ENCODE measurements around the gene SEMA6C.
A peak's percentile ranks its signal among the peaks of the same experiment; 100 is the strongest.

The SEMA6C gene

GRCh38 chr1:151144474-151145303 is 1.7 kb downstream of the SEMA6C start:
- Histone ChIP-seq H3K4me1 (ENCODE audit: control insufficient read depth in 2 of 2, insufficient read depth in 1 of 2, low read depth in 1 of 2, low read length in 2 of 2) (peaks cover 29 to 33% of the 10 kb centered on the region in 2 donors), H3K36me3 (replicated peaks in 1 of 2; ENCODE audit: control insufficient read depth in 2 of 2, insufficient read depth in 2 of 2, low read length in 2 of 2) (peaks cover 7 to 22% of the 10 kb centered on the region in 2 donors), H2AK5ac (ENCODE audit: low read depth, low read length) (peak overlapping the region; percentile 65), H3K9ac (ENCODE audit: low read depth, low read length, poor library complexity) (no peak overlapping the region), H3K4ac (ENCODE audit: low read length) (no peak overlapping the region), H3K18ac (ENCODE audit: low read length) (peak overlapping the region; percentile 5), H2BK5ac (ENCODE audit: low read length) (no peak overlapping the region), H3K27ac (replicated peaks; ENCODE audit: low read length) (no peak overlapping the region), H3K23ac (ENCODE audit: low read depth, low read length, poor library complexity) (no peak overlapping the region), H2BK12ac (ENCODE audit: low read length) (no peak overlapping the region), H4K8ac (ENCODE audit: low read depth, low read length) (no peak overlapping the region), H3K14ac (ENCODE audit: low read length) (no peak overlapping the region), H2AFZ (ENCODE audit: low read length) (peak overlapping the region; percentile 97), H2BK120ac (ENCODE audit: low read depth, low read length) (no peak overlapping the region), H3K4me3 (ENCODE audit: low read length in 2 of 2) (peak overlapping the region; percentile 89 to 99), H3K4me2 (ENCODE audit: insufficient read depth, low read length, poor library complexity, severe bottlenecking) (peak overlapping the region; percentile 90), H3K27me3 (ENCODE audit: control insufficient read depth in 3 of 3, insufficient read depth in 3 of 3, low read depth in 1 of 3, low read length in 3 of 3) (peaks cover 0 to 4% (median 0%) of the 10 kb centered on the region in 3 experiments), H3K79me1 (ENCODE audit: low read depth, low read length) (no peaks in the 10 kb centered on the region), H4K91ac (ENCODE audit: low read depth, low read length, poor library complexity) (no peak overlapping the region), H2BK15ac (ENCODE audit: low read length) (no peak overlapping the region), H3K9me3 (replicated peaks in 1 of 2; ENCODE audit: control insufficient read depth in 2 of 2, insufficient read depth in 1 of 2, low read depth in 1 of 2, low read length in 2 of 2) (no peaks in the 10 kb centered on the region)
- no peak for DNase-seq (ENCODE audit: low spot score)
- no CpG with 5 or more reads among the region's 7 CpGs for WGBS, 2 donors (ENCODE audit: extremely low coverage in 2 of 2, insufficient read length in 2 of 2, insufficient replicate concordance in 1 of 2)

- no peak overlapping the region for H3K14ac ChIP-seq (ENCODE audit: low read length)
- H3K27ac ChIP-seq (replicated peaks; ENCODE audit: low read length) = no peak overlapping the region
- peak overlapping the region; percentile 78 for H3K18ac ChIP-seq (ENCODE audit: low read length)
- H3K79me1 ChIP-seq (ENCODE audit: low read depth, low read length) = no peaks in the 10 kb centered on the region
- peak overlapping the region; percentile 6 for H3K9ac ChIP-seq (ENCODE audit: low read depth, low read length, poor library complexity)
- peak overlapping the region; percentile 32 for H3K4me2 ChIP-seq (ENCODE audit: insufficient read depth, low read length, poor library complexity, severe bottlenecking)
- no peaks in the 10 kb centered on the region for H3K9me3 ChIP-seq (replicated peaks in 1 of 2; ENCODE audit: control insufficient read depth in 2 of 2, insufficient read depth in 1 of 2, low read depth in 1 of 2, low read length in 2 of 2)
- H2BK5ac ChIP-seq (ENCODE audit: low read length) = no peak overlapping the region
- H3K4me3 ChIP-seq (ENCODE audit: low read length in 2 of 2) = no peak overlapping the region
- no peak overlapping the region for H2AFZ ChIP-seq (ENCODE audit: low read length)
- no peak overlapping the region for H2BK120ac ChIP-seq (ENCODE audit: low read depth, low read length)
- no peak overlapping the region for H4K8ac ChIP-seq (ENCODE audit: low read depth, low read length)
- DNase-seq (ENCODE audit: low spot score) = no peak
- H2BK12ac ChIP-seq (ENCODE audit: low read length) = no peak overlapping the region
- peaks cover 8 to 29% of the 10 kb centered on the region in 2 donors for H3K36me3 ChIP-seq (replicated peaks in 1 of 2; ENCODE audit: control insufficient read depth in 2 of 2, insufficient read depth in 2 of 2, low read length in 2 of 2)
- WGBS, 2 donors (ENCODE audit: extremely low coverage in 2 of 2, insufficient read length in 2 of 2, insufficient replicate concordance in 1 of 2) = no CpG with 5 or more reads among the region's 5 CpGs
- H3K4ac ChIP-seq (ENCODE audit: low read length) = no peak overlapping the region
- H4K91ac ChIP-seq (ENCODE audit: low read depth, low read length, poor library complexity) = no peak overlapping the region
- peaks cover 29 to 33% of the 10 kb centered on the region in 2 donors for H3K4me1 ChIP-seq (ENCODE audit: control insufficient read depth in 2 of 2, insufficient read depth in 1 of 2, low read depth in 1 of 2, low read length in 2 of 2)
- H3K27me3 ChIP-seq (ENCODE audit: control insufficient read depth in 3 of 3, insufficient read depth in 3 of 3, low read depth in 1 of 3, low read length in 3 of 3) = peaks cover 0 to 4% (median 0%) of the 10 kb centered on the region in 3 experiments
- no peak overlapping the region for H2BK15ac ChIP-seq (ENCODE audit: low read length)
- peak overlapping the region; percentile 65 for H2AK5ac ChIP-seq (ENCODE audit: low read depth, low read length)
- H3K23ac ChIP-seq (ENCODE audit: low read depth, low read length, poor library complexity) = no peak overlapping the region
Observed at GRCh38 chr1:151143986-151144385, 2.4 kb downstream of the SEMA6C start.

DNA sequence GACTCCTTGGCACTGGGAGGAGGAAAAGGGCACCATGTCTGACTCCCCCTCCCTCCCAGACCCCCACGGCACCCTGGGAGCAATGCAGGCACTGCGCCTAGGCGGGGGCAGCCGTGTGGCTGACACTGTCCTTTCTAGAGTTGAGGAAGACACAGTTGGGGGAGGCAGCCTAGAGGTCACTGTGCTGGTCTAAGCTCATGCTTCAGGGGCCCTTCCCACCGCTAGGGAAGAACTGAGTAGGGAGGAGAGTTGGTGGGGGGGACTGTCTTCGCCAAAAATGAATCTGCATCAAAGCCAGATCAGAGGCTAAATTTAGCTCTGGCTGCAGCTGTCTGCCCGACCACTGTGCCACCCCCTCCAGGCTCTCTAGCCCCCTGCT is 3.4 kb downstream of the SEMA6C start:
- peaks cover 11 to 36% of the 10 kb centered on the region in 2 donors for H3K36me3 ChIP-seq (replicated peaks in 1 of 2; ENCODE audit: control insufficient read depth in 2 of 2, insufficient read depth in 2 of 2, low read length in 2 of 2)
- H3K4me2 ChIP-seq (ENCODE audit: insufficient read depth, low read length, poor library complexity, severe bottlenecking) = no peak overlapping the region
- no peaks in the 10 kb centered on the region for H3K9me3 ChIP-seq (replicated peaks in 1 of 2; ENCODE audit: control insufficient read depth in 2 of 2, insufficient read depth in 1 of 2, low read depth in 1 of 2, low read length in 2 of 2)
- no peak overlapping the region for H4K91ac ChIP-seq (ENCODE audit: low read depth, low read length, poor library complexity)
- no peak overlapping the region for H2AK5ac ChIP-seq (ENCODE audit: low read depth, low read length)
- no peak overlapping the region for H3K4me3 ChIP-seq (ENCODE audit: low read length in 2 of 2)
- peak overlapping the region; percentile 16 for H2BK120ac ChIP-seq (ENCODE audit: low read depth, low read length)
- H3K4me1 ChIP-seq (ENCODE audit: control insufficient read depth in 2 of 2, insufficient read depth in 1 of 2, low read depth in 1 of 2, low read length in 2 of 2) = peaks cover 29 to 33% of the 10 kb centered on the region in 2 donors
- H2BK12ac ChIP-seq (ENCODE audit: low read length) = no peak overlapping the region
- WGBS, 2 donors (ENCODE audit: extremely low coverage in 2 of 2, insufficient read length in 2 of 2, insufficient replicate concordance in 1 of 2) = no CpG with 5 or more reads among the region's 7 CpGs
- no peak overlapping the region for H3K14ac ChIP-seq (ENCODE audit: low read length)
- no peak for DNase-seq (ENCODE audit: low spot score)
- H3K18ac ChIP-seq (ENCODE audit: low read length) = no peak overlapping the region
- no peak overlapping the region for H2BK15ac ChIP-seq (ENCODE audit: low read length)
- no peak overlapping the region for H4K8ac ChIP-seq (ENCODE audit: low read depth, low read length)
- no peak overlapping the region for H3K27ac ChIP-seq (replicated peaks; ENCODE audit: low read length)
- peaks cover 1% of the 10 kb centered on the region for H3K79me1 ChIP-seq (ENCODE audit: low read depth, low read length)
- no peak overlapping the region for H2BK5ac ChIP-seq (ENCODE audit: low read length)
- H3K27me3 ChIP-seq (ENCODE audit: control insufficient read depth in 3 of 3, insufficient read depth in 3 of 3, low read depth in 1 of 3, low read length in 3 of 3) = peaks cover 0 to 4% (median 0%) of the 10 kb centered on the region in 3 experiments
- H3K9ac ChIP-seq (ENCODE audit: low read depth, low read length, poor library complexity) = no peak overlapping the region
- H3K23ac ChIP-seq (ENCODE audit: low read depth, low read length, poor library complexity) = no peak overlapping the region
- H3K4ac ChIP-seq (ENCODE audit: low read length) = no peak overlapping the region
- no peak overlapping the region for H2AFZ ChIP-seq (ENCODE audit: low read length)

GRCh38 chr1:151142411-151143056 is 3.9 kb downstream of the SEMA6C start:
- no peak for DNase-seq (ENCODE audit: low spot score)
- Histone ChIP-seq H3K23ac (ENCODE audit: low read depth, low read length, poor library complexity) (no peak overlapping the region), H4K8ac (ENCODE audit: low read depth, low read length) (no peak overlapping the region), H2AFZ (ENCODE audit: low read length) (no peak overlapping the region), H3K27ac (replicated peaks; ENCODE audit: low read length) (no peak overlapping the region), H3K4me2 (ENCODE audit: insufficient read depth, low read length, poor library complexity, severe bottlenecking) (no peak overlapping the region), H2BK15ac (ENCODE audit: low read length) (no peak overlapping the region), H3K9me3 (replicated peaks in 1 of 2; ENCODE audit: control insufficient read depth in 2 of 2, insufficient read depth in 1 of 2, low read depth in 1 of 2, low read length in 2 of 2) (no peaks in the 10 kb centered on the region), H3K14ac (ENCODE audit: low read length) (no peak overlapping the region), H2AK5ac (ENCODE audit: low read depth, low read length) (no peak overlapping the region), H3K4ac (ENCODE audit: low read length) (no peak overlapping the region), H3K36me3 (replicated peaks in 1 of 2; ENCODE audit: control insufficient read depth in 2 of 2, insufficient read depth in 2 of 2, low read length in 2 of 2) (peaks cover 15 to 41% of the 10 kb centered on the region in 2 donors), H3K4me3 (ENCODE audit: low read length in 2 of 2) (no peak overlapping the region), H3K9ac (ENCODE audit: low read depth, low read length, poor library complexity) (peak overlapping the region; percentile 73), H3K27me3 (ENCODE audit: control insufficient read depth in 3 of 3, insufficient read depth in 3 of 3, low read depth in 1 of 3, low read length in 3 of 3) (peaks cover 0 to 4% (median 0%) of the 10 kb centered on the region in 3 experiments), H3K79me1 (ENCODE audit: low read depth, low read length) (peaks cover 1% of the 10 kb centered on the region), H3K4me1 (ENCODE audit: control insufficient read depth in 2 of 2, insufficient read depth in 1 of 2, low read depth in 1 of 2, low read length in 2 of 2) (peaks cover 29 to 30% of the 10 kb centered on the region in 2 donors), H2BK12ac (ENCODE audit: low read length) (no peak overlapping the region), H4K91ac (ENCODE audit: low read depth, low read length, poor library complexity) (no peak overlapping the region), H2BK120ac (ENCODE audit: low read depth, low read length) (no peak overlapping the region), H2BK5ac (ENCODE audit: low read length) (no peak overlapping the region), H3K18ac (ENCODE audit: low read length) (no peak overlapping the region)
- no CpG with 5 or more reads among the region's 5 CpGs for WGBS, 2 donors (ENCODE audit: extremely low coverage in 2 of 2, insufficient read length in 2 of 2, insufficient replicate concordance in 1 of 2)

Measured in neuronal stem cell (in vitro differentiated cells).